WI38 (cell line): ENCODE results near the gene PLXND1.

Source experiments
- H3K4me3 ChIP-seq: 2 replicates; pipeline ENCODE4 v1.5.1; 2011; ENCODE audit warnings: low read depth, mild to moderate bottlenecking, control low read depth, low read length
- TF ChIP-seq, protein P1 (sequence below): IDR thresholded peaks from 2 replicates; pipeline ENCODE4 v1.5.1; 2012; ENCODE audit warnings: low read depth, mild to moderate bottlenecking, control low read depth, low read length

The PLXND1 gene

DNA sequence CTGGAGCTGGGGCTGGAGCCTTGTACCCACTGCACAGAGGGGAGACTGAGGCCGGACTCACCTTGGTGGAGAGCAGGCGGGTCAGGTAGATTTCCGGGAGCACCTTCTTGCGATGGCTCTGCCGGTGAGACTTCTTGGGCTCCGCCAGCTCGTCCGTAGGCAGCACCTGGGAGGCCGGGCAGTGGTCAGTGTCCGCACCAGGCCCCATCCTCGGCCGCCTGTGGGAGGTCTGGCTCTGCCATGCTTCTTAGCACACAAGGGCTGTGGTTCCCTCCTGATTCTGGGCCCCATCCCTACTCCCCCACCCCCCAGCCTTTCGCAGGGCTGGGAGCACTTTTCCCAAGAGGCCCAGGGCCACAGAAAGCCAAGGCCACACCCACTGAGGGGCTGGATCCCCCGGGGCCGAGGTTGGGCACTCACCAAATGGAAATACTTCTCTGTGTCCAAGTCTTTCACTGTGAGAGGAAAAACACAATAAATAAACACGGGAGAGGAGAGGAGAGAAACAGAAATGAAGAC, 46.1 kb downstream of the PLXND1 start:
- TF ChIP-seq, protein P1, sequence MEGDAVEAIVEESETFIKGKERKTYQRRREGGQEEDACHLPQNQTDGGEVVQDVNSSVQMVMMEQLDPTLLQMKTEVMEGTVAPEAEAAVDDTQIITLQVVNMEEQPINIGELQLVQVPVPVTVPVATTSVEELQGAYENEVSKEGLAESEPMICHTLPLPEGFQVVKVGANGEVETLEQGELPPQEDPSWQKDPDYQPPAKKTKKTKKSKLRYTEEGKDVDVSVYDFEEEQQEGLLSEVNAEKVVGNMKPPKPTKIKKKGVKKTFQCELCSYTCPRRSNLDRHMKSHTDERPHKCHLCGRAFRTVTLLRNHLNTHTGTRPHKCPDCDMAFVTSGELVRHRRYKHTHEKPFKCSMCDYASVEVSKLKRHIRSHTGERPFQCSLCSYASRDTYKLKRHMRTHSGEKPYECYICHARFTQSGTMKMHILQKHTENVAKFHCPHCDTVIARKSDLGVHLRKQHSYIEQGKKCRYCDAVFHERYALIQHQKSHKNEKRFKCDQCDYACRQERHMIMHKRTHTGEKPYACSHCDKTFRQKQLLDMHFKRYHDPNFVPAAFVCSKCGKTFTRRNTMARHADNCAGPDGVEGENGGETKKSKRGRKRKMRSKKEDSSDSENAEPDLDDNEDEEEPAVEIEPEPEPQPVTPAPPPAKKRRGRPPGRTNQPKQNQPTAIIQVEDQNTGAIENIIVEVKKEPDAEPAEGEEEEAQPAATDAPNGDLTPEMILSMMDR = no peak
- H3K4me3 ChIP-seq = peak overlapping the region; percentile 50

DNA sequence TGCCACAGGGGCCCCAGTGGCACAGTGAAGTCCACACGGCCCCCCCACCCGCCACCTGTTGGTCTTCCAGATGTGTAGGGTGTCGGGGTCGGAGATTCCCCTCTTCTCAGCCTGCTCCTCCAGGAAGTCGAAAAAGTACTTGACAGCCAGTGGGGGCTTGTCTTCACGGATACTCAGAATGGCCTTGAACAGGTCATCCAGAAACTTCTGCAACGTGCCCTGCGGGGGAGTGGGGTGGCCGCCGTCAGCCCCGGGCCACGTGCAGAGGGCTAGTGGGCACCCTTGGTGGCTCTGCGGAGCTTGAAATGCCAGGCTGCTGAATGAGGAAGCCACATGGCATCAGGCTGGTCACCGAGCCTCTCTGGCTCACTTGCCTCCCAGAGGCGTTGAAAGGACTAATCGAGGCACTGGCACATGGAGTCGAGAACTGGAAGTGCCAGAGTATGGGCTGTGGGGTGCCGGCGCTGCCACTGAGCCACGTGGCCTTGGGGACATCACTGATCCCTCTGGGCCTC, 46.9 kb downstream of the PLXND1 start:
- TF ChIP-seq, protein P1 = no peak
- H3K4me3 ChIP-seq = peak overlapping the region; percentile 50

DNA sequence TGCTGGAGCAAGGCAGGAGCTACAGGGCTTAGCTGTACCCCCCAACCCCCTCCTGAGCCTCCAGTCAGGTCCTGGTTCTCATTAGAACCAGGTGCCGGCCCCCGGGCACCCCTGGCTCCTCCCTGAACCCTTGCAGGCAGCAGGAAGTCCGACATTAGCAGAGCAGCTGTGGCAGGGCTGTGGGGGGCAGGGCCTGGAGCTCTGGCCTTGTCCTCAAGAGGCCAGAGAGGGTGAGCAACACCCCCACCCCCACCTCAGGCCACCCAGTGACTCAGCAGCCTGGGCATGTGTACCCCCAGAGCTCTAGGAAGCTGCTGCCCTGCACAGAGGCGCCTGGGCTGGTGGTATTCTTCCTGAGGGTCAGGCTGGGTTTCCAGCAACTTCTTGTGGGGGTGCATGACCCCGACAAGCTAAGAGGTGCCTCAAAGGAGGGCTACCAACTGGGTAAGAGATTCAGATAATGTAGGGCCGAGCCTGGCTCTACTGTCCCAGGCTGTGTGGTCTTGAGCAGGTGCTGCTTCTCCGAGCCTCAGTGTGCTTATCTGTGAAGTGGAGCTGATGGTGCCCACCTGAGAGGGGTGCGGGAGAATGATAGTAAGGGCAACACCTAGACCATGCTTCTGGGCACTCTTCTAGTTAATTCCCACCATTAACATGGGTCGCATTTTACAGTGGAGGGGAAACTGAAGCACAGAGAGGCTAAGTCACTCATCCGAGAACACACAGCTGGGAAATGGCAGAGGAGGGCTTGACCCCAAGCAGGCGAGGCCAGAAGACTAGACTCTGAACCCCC, 47.5 kb downstream of the PLXND1 start:
- TF ChIP-seq, protein P1 = no peak
- no peak overlapping the region; the same call in 1 of the 2 replicates for H3K4me3 ChIP-seq

DNA sequence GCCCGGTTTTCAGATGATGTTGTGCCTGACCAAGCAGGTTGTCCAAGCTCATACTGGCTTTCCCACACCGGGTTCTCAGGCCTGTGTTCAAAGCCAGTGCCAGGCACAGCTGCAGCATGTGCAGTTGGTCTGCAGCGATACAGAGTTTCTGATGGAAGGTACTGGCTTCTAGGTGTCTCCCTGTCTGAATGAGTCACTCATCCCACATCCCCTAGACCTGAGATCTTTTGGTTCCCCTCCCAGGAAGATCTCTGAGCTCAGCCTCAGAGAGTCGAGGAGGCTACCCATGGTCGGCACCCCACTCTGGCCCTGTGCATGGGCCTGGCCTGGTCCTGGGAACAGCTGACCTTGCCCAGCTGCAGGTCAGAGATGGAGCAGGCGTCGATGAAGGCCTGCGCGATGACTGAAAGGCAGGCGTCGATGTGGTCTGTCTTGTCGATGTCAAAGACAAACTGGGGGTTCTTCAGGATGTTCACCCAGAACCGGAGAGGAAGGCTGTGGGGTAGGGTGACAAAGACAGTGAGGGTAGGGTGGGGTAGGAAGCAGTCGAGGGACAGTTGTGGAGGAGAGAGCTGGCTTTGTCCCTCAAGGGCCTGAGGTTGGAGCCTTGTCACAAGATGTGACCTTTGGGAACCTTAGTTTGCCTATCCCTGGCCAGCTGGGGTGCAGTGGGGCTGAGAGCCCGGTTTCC, 48.2 kb downstream of the PLXND1 start:
- TF ChIP-seq, protein P1 = no peak
- H3K4me3 ChIP-seq = no peak overlapping the region

DNA sequence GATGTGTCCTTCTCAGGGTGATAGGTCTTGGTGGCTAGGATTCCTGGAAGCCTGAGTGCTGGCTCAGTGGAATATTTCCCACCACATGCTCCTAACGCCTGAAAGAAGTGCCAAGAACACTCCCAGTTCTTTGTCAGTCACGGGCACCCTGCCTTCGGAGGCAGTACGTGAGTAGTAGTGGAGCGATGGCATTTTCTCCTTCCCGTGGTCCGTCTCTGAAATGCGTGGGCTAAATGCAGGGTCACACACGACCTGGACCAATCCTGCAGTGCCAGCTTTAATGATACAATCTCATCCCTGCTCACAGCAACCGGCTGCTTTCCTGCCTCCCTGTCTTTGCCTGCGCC, 49.0 kb downstream of the PLXND1 start:
- H3K4me3 ChIP-seq = no peak overlapping the region
- TF ChIP-seq, protein P1 = no peak

DNA sequence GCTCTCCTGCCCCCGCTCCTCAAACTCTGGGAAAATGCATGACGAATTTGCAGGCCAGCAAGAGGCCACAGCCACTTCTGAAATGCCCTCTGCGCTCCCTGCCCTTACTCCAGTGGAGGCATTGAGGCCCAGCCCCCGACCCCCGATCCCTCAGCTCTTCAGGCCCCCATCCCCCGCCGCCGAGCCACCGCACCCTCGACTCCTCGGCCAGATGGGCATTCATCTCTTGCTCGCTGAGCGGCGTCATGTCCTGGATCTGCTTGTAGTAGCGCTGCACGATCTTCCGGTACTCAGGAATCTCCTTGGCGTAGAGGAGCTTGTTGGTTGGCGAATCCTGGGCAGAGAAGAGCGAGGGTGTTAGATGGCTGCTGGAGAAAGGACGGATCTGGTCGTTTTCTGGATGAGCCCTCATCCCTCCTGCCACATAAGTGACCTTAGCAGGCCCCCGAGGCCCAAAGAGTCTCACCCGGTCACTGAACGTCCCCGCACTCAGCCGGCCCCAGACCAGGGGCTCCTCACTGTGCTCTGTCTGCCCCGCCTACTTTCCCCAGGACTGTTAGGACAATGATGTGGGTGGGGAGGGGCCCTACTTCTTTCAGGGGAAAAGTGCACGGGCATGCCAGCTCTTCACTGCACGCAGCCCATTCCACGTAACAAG, 49.5 kb downstream of the PLXND1 start:
- TF ChIP-seq, protein P1 = no peak
- no peak overlapping the region for H3K4me3 ChIP-seq
